Stimulated activated CD8-positive, alpha-beta memory T cell treated with anti-CD3 and anti-CD28 coated beads, Interleukin-12 subunit alpha, Interleukin-12 subunit beta, amount 100 ng/mL, for 24 hours (primary cell): ENCODE results near the gene PPIL6.

Source experiments
- DNase-seq: peaks from one replicate; pipeline ENCODE4 v3.0.0-alpha.2; 2020; ENCODE audit errors: extremely low read depth

Gene PPIL6

DNA sequence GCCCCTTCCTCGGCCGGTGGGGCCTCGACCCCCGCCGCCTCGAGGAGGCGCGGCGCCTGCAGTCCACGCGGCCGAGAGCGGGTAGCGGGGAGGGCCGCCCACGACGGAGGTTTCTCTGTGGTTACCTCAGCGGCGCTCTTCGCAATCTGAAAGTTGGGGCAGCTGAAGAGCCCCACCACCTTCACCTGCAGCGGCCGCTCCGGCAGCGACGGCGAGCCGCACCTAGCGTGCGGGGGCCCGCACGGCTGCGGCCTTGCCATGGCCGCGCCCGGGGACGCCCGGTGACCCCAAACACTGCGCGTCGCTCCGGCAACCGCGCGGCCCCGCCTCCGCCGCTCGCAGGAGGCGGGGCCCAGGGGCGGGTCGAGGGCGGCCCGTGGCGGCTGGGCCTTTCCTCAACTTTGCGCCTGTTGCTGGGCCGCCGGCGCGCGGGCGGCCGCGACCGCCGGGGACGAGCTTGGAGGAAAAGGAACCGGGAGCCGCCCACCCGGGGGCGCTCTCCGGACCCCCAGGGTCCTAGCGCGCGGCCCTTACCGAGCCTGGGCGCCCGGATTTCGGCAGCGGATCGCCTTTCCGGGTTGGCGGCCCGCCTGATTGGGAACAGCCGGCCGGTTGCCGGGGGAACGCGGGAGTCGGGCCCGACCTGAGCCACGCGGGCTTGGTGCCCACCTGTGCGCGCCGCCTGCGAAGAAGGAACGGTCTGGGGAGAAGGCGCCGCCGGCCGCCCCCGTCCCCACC, at the start of gene PPIL6, which contains the start of gene SMPD2:
Gene PPIL6 (minus strand): TSS at position 298 of the 738 bp plus-strand sequence. CDS start 38 bp downstream, at position 260.
Gene SMPD2 (plus strand): TSS at position 394 of the 738 bp plus-strand sequence. CDS start 398 bp downstream, outside the sequence.
- peak; percentile 42 for DNase-seq

DNA sequence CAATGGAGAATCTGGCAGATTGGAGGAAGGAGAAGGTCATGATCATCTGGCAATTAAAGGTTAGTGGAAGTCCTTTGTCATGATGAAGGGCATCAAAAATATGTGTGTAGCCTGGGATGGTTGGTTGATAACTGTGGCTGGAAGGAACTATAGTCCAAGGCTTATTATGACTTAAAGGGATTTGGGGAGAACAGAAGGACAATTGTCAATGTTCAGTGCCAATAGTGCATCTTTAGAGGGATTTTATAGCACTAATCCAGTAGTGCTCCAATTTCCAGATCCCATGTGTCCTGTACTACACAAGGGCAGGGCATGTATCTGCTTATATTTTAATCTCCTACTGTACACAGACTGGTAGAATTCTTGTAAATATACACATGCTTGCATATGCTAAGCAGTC, 47.6 kb upstream of the PPIL6 start:
- no peak for DNase-seq

DNA sequence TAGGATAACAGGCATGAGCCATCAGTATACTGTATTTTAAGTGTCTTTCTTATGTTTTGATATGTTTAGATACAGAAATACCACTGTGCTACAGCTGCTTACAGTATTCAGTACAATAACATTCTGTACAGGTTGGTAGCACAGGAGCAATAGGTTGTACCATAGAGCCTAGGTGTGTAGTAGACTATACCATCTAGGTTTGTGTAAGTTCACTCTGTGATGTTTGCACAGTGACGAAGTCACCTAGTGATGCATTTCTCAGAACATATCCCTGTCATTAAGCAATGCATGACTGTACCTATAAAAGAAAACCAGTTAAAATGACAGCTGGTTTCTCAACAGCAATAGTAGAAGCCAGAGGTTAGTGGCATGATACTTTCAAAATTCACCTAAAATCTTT, 45.6 kb upstream of the PPIL6 start:
- no peak for DNase-seq

DNA sequence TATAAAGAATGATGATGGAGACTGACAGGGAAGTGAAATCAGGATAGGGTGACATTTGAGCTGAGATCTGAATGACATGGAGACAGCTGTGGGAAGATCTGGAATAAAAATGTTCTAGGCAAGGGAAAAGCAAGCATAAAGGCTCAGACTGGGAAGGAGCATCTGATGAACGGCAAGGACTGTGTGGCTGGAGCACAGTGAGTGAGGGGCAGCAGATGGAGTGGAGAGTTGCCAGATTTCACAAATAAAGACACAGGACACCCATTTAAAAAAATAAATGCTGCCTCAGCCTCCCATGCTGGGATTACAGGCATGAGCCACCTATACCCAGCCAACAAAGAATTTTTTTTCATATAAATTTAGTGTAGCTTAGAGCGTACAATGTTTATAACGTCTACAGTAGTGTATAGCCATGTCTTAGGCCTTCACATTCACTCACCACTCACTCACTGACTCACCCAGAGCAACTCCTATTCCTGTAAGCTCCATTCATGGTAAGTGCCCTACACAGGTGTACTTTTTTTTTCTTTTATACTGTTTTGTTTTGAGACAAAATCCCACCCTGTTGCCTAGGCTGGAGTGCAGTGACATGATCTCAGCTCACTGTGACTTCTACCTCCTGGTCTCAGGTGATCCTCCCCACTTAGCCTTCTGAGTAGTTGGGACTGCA, 45.0 kb upstream of the PPIL6 start:
- no peak for DNase-seq

DNA sequence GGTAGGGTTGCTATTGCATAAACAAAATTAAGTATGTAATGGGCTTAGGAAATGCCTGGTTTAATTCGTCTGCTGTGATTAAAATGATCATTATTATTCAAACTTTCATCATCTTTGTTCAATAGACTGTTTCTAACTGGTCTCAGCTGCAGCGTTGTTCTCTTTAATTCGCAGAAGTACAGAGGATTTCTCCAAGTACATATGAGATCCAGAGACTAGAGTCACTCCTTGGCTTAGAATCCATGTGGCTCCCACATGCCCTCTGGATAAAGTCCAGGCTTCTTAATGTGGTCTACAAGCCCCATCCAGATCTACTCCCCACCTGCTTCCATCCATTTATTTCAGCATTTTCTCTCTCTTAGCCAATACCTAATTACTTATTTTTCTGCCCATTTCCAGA, 43.7 kb upstream of the PPIL6 start:
- no peak for DNase-seq

DNA sequence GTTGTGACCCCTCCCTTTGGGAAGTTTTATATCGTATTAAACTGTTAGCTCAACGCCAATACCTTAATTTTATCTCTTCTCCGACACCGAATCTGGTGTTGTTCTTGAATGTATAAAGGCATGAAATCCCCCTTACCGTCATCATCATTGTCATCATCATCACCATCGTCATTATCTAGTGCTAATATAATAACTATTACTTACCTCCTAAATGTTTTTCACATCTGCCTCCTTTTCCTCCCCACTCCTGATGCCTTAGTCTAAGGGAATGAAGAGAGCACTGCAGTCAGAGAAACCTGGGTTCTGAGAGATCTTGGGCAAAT, 43.3 kb upstream of the PPIL6 start:
- DNase-seq, result no peak

DNA sequence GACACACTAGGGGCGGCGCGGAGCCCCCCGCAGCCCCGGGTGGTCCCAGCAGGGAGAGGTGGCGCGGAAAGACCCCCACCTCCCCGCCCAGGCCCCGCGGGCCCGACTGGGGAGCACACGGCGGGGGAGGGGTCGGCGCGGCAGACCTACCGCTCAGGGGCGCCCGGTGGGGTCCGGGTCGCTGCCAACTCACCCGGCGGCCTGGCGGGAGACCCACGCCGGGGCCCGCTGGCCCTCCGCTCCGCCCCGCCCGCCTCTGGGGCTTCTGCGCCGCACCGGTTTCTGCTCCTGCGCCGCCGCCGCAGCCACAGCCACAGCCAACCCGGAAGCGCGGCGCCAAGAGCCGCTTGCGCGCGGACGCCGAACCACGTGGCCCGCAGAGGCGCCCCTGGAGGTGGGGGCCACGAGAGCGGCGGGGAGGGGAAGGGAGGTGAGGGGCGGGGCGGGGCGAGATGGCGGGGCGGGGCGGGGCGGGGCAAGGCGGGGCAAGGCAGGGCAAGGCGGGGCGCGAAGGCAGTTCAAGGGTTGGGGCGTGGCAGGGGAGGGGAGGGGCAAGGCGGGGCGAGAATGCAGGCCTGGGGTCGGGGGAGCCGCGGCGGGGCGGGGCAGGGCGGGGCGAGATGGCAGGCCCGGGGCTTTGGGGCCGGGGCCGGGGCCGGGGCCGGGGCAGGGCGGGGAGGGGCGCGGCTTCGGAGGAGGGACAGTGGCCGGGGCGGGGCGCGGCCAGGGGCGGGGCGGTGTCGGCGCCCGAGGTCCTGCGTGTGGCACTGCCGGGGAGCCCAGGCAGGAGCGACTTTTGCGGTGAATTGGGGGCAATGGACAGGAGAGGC, 42.7 kb upstream of the PPIL6 start, which contains the start of gene ZBTB24:
Gene ZBTB24 (minus strand): TSS at position 315 of the 830 bp plus-strand sequence. CDS start 1,193 bp downstream, outside the sequence.
- DNase-seq, result peak; percentile 66

DNA sequence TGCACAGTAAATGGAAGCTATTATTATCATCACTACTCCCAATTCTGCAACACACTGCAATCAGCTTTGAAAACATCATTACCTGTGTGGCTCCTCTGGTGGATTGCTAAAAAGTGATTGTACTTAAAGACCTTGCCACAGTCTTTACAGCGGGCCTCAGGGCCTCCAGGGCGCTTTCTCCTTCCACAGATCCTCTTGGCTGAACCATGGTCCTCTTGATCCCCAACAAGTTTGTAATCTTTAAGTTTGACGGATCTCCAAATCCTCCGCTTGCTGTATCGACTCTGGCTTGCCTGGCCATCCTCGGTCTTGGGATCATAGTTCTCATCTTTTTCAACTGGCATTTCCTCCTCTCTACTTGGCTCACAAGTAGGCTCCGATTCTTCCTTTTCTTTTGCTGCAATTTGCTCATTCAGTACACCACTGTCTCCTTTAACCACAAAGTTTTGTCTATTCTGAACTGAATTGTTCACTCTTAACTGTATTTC, 40.6 kb upstream of the PPIL6 start:
- DNase-seq, result no peak

DNA sequence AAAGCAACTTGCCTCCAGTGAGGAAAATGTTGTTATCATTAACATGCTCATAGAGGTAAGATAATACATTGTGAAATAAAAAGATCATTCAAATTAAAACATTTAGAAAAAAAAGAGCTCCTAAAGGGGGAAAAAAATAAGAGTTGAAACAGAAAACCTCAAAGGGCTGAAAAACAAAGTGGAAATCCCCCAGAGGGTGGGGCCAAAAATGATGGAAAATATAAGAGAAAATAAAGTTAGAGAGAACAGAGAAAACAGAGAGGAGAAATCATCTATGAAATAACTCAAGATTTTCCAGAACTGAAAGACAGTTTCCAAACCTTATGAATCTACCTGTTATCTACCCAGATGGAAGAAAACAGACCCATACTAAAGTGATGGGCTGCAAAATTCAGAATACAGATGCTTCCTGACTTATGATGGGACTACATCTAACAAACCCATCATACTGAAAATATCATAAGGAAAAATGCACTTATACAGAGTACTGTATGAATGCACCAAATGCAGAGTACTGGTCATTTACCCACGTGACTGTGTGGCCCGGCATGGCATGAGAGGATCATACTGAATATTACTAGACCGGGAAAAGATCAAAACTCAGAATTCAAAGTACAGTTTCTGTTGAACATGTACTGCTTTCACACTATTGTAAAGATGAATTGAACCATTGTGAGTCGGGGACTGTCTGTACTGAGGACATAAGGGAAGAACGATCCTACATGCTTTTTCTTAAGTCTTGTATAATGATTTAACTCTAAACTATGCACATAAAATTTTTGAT, 38.6 kb upstream of the PPIL6 start:
- no peak for DNase-seq

DNA sequence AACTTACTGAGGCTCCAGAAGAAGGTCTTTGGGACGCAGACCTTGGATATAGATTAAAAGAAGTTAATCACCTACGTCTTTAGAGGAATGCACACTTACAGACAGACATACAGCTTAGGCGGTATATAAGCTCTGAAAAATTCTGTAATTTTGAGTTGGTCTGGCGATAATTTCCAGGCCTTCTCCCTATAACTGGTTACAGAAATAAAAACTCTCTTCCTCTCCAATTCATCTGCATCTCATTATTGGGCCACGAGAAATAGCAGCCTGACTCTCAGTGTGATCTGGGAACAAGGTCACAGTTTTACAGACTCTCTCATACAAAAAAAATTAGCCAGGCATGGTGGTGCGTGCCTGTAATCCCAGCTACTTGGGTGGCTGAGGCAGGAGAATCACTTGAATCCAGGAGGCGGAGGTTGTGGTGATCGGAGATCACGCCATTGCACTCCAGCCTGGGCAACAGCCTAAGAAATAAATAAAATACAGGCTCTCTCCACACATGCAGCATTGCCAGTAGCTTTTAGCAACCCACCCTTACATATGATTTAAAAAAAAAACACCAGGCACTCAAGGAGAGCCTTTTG, 37.9 kb upstream of the PPIL6 start:
- DNase-seq, result no peak

DNA sequence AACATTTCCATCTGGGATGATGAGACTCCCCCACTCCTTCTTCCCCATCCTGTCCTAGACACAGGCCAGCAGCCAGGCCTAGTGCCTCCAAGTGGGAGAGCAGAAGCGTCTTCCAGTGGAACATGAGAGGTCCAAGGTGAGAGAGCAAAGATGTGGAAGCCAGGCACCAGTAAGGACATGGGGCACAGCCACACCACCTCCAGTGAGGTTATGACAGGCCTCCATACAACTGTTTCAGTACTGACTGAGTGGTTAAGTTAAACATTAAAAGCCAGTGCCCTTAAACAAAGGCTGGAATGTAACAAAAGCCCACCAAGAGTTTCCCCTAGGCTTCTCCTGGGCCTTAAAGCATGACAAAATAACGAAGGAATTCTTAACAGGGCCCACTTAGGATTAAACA, 37.3 kb upstream of the PPIL6 start:
- no peak for DNase-seq

DNA sequence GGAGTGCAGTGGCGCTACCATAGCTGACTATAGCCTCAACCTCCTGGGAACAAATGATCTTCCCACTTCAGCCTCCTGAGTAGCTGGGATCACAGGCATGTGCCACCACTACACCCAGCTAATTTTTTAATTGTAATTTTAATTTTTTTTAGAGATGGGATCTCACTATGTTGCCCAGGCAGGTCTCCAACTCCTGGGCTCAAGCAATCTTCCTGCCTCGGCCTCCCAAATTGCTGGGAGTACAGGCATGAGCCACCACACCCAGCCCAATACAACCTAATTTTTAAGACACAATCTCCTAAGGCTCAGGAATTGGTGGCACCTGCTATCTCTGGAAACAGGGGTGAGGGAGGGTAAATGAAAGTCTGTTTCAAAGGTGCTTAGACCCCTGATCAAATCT, 36.8 kb upstream of the PPIL6 start:
- no peak for DNase-seq

DNA sequence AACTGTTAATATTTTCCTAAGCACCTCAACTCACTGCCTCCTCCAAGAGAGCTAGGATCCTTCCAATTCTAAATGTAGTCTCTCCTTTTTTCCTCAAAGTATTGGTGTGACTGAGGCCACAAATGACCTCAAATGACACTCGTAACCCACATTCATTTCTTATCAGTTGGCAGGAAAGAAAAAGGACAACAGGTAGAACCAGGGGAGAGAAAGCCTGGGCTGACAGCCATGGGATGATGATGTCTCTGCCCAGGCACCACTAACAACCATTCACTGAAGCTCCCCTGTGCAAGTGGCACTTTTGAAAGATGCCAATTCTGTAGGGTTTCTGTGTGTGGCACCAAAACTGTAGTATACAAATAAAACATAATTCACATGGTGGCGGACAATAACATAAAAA, 35.2 kb upstream of the PPIL6 start:
- DNase-seq, result no peak

DNA sequence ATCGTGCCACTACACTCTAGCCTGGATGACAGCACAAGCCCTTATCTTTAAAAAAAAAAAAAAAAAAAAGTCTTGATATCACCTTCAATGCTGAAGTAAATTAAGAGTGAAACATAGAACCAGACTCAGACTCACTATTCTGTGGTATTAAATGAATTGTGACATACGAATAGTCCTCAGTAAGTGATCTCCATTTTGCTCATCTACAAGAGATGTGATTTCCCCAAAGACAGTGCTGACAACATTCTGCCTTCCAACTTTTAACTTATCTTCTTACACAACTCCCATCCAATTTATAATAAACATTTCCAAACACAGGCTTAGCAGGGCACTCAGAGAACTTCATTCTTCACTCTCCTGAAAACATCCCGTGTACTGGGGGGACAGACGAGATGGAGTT, 34.6 kb upstream of the PPIL6 start:
- no peak for DNase-seq

DNA sequence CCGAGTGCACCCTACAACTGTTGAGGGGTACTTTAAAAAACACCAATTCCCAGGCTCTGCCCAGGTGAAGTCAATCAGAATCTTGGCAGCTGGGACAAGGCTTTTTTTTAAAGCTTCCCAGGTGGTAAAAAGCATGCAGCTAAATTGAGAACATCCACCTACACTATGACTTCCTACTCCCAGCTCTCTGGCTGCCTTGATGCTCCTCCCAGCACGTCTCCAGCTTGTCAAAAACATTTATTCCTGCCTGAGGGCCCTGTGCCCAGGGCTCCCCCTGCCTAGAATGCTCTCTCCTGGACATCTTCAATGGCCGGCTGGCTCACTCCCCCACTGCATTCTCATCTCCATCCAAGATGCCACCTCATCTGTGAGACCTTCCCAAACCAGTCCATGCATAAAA, 32.7 kb upstream of the PPIL6 start:
- DNase-seq, result no peak

DNA sequence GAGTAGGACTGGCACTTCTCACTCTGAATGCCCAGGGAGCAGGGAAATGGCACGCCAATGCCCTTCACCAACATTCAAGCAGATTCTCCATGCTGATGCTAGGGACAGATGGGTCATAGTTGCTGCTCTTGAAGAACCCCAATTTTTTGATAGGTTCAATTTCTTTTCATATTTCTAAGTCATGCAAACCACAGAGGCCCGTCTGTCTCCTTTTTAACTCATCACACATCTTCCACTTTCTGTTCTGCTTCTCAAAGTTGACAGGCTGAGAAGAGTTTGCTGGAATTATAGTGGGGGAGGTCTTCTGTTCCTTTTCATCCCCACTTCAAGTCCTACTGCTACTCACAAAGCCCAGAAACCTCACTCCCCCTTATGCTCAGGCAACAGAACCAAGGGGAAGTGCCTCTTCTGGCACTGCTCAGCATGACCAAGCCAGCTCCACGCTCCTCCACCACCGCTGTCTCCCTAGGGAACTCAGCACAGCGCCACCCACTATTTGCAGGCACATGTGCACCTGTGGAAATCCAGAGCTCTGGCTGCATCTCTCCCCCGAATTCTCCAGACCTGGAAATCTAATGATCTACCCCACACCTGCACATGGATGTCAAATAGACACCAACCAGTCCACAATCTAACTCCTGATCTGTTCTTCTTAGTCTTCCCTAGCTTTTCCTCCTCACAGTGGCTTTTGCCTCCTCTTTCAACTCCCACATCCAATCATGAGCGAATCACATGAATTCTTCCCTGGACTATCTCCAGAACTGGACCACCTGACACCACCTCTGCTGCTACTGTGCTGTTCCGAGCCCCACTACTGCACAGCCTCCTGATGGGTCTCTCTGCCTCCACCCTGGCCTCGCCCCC, 31.9 kb upstream of the PPIL6 start:
- no peak for DNase-seq

DNA sequence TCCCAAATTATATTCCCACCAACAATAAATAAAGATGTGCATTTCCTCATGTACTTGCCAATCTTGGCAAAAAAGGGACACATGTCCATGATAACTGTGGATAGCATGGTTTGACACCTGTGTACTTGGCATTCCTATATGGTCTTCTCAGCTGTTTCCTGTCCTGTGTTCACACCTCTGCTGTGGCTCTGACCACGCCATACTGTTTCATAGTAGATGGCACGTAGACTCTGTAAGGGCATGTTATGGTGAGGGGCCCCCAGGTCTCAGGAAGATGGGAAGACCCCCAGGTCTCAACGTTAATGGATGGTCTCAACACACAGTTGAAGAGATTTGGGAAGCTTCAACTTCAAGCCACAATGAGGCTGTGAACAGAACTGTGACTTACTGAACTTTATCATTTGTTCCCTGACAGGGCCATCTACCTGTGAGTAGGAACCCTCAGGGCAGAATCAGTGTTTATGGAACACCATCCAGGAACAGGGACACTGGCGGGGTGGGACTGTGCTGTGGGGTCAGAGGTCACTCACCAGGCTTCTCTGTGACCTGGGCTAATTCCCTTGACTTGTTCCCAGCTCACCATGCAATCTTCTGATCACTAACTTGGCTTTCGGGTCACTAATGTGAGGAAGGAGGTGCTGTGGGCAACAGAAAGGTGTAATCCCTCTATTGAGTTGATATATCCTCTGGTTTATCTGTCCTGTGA, 30.8 kb upstream of the PPIL6 start:
- no peak for DNase-seq

DNA sequence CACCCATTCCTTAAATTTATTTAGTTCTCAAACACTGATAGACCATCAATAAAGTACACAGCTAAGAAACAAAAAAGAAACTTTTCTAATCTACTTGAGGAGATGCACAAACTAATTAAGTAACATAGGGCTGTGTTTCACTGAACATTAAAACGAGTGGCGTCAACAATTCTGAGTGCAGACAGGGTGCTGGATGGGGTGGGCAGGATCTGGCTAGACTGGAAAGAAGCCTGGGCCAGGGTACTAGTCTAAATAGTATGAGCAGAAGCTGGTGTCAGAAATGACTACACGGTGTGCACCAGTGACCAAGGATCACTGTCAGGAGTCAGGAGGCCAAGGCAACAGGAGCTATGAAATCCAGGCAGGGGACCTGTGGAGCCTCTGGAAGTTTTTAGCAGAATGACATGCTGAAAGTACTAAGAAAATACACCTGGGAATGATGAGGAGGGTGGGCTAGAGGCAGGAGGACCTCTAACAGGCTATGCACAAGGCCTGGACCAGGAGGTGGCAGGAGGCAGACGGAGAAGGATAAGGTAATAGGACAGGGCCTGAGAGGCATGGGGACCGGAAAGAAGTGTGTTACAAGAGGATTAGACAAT, 29.3 kb upstream of the PPIL6 start:
- DNase-seq, result no peak

DNA sequence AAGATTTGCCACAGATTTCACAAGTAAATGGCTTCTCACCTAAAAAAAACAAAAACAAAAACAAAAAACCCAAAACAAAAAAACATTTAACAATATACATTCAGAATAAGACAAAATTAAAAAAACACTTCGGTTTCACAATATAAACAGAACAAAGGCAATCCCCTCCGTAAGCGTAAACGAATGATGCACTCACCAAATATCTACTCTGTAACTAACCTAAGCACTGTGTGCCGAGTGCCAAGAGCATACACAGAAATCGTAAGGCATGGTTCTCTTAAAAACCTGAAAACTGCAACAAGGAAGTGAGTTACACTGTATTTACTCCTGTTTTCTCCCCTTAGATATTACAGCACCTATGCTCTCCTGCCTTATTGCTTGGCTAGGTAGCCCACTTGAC, 27.3 kb upstream of the PPIL6 start:
- no peak for DNase-seq
